NCI-H446 (cell line): ENCODE results near the gene FGL2.
"Not testable (repeated sequence)": the region's sequence is repeated elsewhere in the genome, so short reads cannot be mapped to it uniquely, and the experiment has no call there.

Source experiments
- DNase-seq, 2 experiments: peaks; one replicate each; lab custom pipeline; 2025; lab: John Stamatoyannopoulos, UW

FGL2 gene

DNA sequence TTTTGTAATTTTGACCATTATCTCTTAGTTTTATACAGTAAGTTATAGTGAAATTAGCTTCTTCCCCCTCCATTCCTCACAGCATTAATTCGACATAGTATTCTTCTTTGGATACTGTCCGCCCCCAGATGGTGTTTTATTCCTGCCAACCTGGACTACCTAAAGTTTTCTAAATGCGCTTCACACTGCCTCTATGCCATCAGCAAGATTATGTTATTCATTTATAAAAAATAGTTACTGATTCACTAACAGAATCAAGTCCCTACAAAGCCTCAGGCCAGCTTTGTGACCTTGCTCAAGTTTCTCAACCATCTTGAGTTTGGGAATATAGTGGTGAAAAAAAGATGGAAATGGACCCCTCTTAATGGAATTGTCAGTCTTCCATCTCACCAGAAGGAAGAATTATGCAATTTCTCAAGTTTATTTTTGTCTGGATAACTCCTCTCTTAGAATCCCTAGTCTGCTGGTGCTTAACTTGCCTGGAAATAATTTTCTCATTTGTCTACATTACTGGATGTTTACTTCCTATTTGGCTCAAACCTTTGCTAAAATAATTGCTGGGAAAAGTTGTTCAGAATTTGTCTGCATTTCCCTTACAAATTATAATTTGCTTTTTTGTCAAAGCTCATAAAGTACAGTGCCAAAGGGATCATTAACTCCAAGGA is 16.7 kb upstream of the FGL2 start:
- no peak for DNase-seq

DNA sequence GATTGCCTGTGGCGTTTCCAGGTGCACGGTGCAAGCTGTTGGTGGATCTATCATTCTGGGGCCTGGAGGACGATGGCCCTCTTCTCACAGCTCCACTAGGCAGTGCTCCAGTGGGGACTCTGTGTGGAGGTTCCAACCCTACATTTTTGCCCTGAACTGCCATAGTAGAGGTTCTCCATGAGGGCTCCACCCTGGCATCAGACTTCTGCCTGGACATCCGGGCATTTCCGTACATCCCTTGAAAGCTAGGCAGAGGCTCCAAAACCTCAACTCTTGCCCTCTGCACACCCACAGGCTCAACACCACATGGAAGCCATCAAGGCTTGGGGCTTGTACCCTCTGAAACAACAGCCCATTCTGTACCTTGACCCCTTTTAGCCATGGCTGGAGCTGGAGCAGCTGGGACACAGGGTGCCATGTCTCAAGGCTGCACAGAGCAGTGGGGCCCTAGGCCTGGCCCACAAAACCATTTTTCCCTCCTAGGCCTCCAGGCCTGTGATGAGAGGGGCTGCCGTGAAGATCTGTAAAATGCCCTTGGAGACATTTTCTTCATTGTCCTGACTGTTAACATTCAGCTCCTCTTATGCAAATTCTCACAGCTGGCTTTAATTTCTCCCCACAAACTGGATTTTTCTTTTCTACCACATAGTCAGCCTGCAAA is 10.0 kb upstream of the FGL2 start:
- DNase-seq = no peak

GRCh38 chr7:77208416-77208815 is 8.8 kb upstream of the FGL2 start:
- no peak for DNase-seq

DNA sequence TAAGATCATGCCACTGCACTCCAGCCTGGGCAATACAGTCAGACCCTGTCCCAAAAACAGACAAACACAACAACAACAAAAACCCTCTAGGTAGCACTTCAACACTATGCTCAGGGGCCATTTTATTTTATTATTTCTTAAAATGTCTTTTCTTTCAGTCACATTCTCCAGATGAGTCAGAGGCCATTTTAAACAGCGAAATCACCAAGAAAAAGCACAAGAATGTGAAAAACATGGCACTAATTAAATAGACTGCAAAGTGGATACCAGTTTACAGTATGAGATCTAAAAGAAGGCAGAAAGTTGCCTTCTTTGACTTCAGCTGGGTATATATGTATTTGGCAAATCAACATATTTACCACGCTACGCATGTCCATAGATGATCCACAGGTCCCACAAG is 6.1 kb upstream of the FGL2 start:
- DNase-seq = no peak

DNA sequence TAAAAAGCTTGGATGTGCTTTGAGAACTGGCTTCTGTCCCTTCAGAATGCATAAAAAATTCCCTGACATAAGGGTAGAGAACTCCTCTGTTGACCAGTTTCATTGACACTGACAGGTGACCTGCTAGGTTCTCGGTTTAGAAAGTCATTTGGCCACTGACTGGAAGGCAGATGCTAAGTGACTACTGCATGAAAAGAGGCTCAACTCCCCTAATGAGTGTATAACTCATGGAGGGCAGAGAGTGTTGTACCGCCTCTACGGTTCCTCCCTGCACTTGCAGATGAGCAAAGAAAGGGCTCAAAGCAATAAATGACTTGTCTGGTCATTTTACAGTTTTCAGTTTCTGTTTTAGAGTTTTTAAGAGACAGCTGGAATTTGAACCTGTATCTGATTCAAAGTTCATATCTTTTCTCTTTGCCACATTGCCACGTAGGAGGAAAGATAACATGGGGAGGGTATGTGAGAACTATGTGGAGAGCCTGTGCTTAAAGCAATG is 2.9 kb upstream of the FGL2 start:
- DNase-seq = no peak

DNA sequence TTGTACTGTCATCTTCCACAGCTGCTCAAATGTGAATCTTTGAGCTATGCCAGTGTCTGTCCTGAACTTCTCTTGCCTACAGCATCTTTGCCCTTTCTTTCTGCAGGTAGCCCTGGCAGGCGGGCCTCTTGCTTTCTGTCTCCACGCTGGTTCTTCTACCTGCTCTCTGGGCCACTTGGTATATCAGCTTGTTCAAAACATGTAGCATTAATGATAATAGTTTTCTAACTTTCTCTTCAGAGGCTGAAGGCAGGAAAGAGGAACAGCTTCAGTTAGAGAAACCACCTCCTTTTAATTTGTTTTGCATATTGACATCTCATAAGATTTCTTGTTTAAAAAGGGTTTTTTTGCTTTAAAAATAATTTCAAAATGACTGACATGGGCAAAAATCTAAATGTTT is 923 bp upstream of the FGL2 start:
- DNase-seq = no peak

- no peak for DNase-seq
These were observed 2.5 kb downstream of the FGL2 start for GRCh38 chr7:77197141-77197540.

- no peak for DNase-seq
These were observed 10.7 kb downstream of the FGL2 start for GRCh38 chr7:77188731-77189437.

- DNase-seq = no peak
These were observed 13.8 kb downstream of the FGL2 start for GRCh38 chr7:77185866-77186265.

DNA sequence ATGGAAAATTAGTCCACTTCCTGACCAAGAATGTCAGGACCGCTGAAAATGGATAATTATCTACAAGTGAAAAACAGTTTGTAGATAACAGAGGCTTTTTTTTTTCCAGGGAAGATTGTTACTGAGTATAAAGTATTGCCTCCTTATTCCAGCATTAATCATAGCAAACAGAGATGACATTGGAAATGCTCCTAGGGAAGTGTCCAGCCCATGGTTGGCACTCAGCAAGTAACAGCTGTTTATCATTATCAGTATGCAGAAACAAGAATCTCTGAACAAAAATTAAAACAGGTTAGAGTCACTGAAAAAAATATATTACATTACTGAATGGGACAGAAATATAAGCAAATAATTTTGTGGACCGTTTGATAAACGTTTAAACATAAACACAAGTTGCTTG is 14.6 kb downstream of the FGL2 start:
- no peak for DNase-seq

DNA sequence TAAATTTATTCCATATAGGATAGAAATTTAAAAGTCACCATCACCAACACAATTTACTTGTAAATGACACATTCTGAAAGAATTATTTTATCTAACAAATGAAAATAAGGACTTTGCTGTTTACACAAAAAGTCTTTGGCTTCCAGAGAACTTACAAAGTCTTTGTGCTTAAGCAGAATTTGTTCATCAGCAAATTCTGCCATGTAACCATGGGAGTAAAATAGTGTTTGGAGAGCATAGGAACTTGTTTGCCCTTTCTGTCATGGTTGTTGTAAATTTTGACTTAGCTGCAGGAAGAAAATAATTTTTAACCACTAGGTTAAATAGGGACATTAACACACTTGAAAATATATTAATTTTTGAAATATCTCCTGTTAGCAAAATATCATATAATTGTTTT is 15.2 kb downstream of the FGL2 start:
- no peak for DNase-seq

GRCh38 chr7:77182261-77182660 is 17.4 kb downstream of the FGL2 start:
- DNase-seq = no peak

DNA sequence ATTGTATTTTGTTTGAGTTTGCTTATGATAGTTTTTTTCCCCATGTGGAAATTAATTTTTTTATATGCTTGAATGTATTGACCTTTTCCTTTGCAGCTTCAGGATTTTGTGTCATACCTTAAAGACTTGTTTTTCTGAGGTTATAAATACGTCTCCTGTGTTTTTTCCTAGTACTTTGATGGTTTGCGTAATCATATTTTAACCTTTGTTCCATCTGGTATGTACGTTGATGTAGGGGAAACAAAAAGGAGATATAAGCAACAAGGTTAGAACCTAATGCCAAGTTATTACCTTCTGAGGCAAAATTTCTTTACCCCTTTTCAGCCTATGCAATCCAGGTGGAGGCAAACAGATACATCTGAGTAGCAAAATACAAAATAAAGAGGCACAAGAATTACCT is 17.9 kb downstream of the FGL2 start:
- DNase-seq = no peak

DNA sequence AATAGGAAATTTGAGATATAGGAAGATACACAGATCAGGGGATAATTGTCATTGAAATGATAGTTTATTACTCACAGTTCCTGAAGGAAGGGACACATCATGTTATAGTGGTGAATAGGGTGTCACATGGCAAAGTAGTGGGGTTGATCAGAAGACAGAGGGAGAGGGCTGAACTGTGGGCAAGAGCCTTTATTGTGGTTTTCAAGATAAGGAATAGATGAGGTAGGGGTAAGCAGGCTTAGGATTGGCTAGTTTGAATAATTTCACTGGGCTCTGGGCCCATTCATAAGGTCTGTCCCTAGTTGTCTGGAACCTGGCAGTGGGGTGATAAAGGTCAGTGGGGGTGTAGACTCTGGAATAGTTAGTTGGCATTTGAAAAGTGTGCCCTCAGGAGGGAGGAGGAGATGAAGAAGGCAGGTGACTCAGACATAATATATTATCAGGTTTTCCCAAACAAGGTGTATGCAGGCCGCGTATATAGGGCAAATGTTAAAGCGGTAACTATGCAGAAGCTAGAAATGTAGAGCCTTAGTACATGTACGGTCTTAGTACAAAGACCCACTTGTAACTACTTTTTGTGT is 18.5 kb downstream of the FGL2 start:
- DNase-seq = no peak

DNA sequence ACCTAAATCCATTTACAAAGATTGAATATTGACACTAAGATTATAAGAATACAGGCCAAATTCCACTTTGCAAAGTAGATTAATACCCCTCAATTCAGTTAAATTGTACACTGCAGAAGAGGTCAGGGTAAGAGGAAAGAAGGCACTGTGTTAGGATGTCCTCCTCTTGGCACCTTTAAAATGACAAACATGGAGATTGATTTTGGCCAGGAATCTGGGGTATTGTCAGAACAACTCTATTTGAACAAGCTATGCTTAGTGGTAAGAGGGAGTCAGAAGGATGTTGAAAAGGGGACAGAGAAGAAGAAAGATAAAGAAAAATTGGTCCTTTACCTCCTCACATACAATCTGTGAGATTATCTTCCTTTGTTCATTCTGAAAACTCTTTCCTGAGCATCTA is 21.6 kb downstream of the FGL2 start:
- DNase-seq = not testable (repeated sequence)

GRCh38 chr7:77177321-77177904 is 22.2 kb downstream of the FGL2 start:
- not testable (repeated sequence) for DNase-seq

DNA sequence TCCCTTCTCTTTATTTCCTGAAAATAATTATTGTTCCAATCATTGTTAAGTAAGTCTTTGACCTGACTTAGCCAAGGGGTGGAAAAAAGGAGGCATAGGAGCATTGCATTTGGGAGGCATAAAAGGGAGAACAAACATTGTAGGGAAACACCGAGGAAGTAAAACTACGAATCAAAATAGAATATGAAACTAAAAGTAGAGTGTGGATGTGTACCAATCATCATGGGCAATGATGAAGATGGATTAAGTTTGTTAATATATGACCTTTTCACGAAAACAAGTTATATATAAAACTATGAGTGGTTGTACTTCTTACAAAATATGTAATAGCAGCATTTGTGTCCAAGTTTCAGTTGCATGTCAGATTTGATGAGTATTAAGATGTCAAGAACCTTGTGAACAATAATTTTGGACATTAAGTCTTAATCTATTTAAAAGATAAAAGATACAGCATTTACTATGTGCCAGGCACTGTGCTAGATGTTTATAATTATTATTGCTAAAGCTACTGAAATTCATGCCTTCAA is 24.3 kb downstream of the FGL2 start:
- DNase-seq = not testable (repeated sequence)

- DNase-seq = not testable (repeated sequence)
These were observed 25.2 kb downstream of the FGL2 start for GRCh38 chr7:77174418-77174817.

DNA sequence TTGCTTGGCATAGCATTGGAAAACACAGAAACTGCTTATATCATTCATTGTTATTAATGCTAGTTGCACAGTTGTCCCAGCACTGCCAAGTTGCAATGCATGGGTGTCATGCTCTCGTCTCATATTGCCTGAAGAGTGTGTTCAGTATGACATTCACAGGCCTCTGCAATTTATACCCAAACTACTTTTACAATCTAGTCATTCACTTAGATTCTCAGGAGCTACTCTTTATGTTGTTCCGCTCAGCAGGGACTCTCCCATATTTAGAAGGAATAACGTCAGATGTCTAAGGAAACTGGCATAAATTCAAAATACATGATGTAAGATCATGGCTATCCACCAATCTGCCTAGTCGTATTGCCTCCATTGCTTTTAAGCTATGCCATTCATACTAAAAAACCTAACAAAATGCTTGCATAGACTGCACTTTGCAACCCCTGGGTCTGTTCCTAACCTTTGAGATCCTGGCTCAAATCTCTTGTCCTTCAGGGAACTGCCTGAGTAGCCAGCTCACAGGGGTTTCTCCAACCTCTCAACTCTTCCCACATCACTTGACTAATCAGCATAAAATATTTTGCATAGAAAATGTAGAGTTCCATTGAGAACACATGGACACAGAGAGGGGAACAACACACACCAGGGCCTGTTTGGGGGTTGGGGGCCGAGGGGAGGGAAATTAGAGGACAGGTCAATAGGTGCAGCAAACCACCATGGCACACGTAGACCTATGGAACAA is 27.0 kb downstream of the FGL2 start:
- not testable (repeated sequence) for DNase-seq

GRCh38 chr7:77171073-77171472 is 28.5 kb downstream of the FGL2 start:
- not testable (repeated sequence) for DNase-seq

GRCh38 chr7:77157446-77157845 is 42.2 kb downstream of the FGL2 start:
- no peak for DNase-seq
